HG03135 (cell line): ENCODE results near the gene FAM83G.
"Not testable (repeated sequence)": the region's sequence is repeated elsewhere in the genome, so short reads cannot be mapped to it uniquely, and the experiment has no call there.

Experiments used
- ATAC-seq: cut with Tn5 transposase; IDR thresholded peaks from one replicate; pipeline ENCODE4 v1.9.1; 2021; ENCODE audit warnings: mild to moderate bottlenecking, moderate library complexity; ENCODE audit not compliant: unreplicated experiment

Gene FAM83G

DNA sequence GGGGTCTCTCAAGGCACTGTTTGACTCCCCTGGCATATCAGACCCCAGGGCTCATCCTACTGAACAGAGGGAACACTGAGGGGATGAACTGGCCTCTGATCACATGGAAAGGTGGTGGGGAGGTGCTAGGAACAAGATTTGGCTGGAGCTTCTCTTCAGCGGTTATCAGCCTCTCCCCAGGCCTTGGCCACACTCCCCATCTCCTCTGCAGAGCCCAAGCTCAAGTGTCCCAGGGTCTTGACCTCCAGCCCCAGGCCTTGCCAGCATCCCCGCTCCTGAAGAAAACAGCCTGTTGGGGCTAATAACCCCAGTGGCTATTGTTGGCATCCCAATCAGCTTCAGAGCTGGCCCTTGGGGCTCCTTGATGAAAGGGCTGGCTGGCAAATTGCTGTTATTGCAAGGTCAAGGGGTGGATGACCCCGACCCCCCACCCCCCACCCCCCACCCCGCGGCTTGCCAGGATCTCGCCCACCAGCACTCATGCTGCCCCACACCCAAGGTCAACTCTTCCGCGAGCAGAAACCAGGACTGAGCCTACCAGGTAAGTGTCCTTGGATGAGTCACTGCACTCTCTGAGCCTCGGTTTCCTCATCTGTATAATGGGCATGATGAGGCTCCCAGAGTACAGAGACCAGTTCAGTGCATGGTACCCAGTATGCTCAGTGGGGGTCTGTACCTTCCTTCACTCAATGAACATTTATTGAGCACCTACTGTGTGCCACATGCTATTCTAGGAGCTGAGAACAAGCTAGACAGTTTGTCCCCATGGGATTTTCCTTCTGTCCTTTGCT lies 18.8 kb upstream of the FAM83G start:
- no peak for ATAC-seq

DNA sequence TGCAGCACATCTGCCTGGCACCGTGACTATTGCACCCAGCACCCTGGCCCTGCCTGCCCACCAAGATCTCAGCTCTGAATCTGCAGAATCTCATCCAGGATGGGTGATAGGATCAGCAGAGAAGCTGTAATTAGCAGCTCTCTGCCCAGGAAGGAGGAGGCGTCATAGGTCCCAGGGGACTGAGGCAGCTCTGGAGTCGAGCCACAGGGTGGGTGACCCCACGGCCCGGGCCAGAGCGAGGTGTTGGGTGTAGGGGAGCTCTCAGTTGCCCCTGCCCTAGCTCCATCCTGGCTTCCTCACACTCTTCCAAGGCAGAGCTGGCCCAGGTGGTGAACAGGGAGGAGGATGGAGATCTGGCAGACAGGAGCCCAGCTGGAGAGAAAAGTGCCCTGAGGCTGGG lies 18.2 kb upstream of the FAM83G start:
- ATAC-seq, result no peak

DNA sequence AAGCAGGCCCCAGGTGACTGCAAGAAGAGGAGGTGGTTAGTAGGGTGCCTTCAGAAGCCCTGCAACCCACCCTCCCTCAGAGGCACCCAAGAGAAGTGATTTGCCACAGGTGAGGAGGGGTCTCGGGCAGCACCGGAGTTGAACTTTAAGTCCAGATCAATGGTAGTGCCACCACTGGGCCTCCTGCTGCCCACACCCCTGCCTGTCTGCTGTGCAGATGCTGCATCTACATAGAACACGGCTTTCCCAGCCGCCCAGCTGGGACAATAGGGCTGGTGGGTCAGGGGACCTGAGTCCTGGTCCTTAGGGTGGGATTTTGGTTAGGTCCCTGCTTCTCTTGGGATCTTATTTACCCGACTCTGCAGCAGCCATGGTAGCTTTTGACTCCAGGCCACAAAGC lies 17.6 kb upstream of the FAM83G start:
- no peak for ATAC-seq

DNA sequence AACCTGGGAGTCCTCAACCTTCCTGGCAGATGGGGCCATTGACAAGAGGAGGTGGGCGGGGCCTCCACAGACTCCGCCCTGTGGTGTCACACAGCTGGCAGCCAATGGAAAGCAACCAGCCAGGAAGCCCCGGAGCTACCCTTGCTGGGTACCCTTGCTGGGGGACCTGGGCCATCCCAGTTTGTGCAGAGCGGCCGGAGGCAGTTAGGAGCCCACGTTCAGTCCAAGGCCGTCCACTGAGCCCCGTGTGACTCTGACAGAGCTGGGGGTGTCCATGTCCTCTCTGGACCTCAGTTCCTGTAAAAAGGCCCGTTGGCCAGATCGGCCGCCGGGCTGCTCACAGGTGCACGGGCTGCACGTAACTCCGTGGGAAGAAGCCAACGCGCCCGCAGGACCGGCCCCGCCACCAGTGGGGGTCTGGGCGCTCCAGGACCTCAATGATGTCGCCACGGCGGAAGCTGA lies 17.1 kb upstream of the FAM83G start:
- no peak for ATAC-seq

DNA sequence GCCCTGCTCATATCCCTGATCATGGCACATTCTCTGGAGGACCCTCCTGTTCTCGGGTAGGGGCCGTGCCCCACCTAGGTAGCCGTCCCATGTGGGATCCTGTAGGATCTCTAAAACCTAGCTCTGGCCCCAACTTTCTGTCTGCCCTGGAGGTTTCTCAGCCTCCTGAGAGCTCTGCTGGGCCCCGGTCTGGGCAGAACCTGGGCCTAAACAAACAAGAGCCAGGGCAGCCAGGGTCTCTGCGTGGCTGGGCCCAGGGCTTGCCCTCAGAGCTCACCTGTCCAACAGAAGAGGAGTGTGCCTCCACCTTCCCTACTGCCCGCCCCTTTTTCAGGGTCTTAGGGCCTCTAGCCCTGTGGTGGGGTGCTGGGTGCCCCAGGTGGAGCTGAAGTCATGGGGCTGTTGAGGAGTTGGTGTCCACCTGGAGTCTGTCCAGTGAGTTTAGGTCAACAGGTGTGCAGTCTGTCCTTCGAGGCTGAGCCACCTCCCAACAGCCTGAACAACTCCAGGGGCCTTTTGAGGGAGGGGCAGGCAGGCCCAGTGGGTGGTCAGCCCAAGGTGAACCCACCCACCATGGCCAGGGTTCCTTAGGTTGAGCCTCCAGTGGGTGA lies 16.6 kb upstream of the FAM83G start:
- ATAC-seq, result not testable (repeated sequence)

DNA sequence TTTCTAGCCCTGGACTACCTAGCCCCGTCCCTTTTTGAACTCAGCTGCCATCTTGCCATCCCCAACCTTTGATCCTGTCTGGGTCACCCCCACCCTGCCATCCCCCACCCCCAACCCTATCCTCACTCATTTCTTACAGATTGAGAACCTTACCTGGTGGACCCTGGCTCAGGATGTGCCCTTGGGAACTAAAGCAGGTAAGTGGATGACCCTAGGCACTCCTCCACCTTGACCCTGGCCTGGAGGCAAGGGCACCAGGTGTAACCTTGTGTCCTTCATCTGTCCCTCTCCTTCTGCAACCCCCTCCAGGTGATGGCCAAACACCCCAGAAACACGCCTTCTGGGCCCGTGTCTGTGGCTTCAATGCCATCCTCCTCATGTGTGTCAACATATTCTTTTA lies 15.5 kb upstream of the FAM83G start:
- no peak for ATAC-seq

DNA sequence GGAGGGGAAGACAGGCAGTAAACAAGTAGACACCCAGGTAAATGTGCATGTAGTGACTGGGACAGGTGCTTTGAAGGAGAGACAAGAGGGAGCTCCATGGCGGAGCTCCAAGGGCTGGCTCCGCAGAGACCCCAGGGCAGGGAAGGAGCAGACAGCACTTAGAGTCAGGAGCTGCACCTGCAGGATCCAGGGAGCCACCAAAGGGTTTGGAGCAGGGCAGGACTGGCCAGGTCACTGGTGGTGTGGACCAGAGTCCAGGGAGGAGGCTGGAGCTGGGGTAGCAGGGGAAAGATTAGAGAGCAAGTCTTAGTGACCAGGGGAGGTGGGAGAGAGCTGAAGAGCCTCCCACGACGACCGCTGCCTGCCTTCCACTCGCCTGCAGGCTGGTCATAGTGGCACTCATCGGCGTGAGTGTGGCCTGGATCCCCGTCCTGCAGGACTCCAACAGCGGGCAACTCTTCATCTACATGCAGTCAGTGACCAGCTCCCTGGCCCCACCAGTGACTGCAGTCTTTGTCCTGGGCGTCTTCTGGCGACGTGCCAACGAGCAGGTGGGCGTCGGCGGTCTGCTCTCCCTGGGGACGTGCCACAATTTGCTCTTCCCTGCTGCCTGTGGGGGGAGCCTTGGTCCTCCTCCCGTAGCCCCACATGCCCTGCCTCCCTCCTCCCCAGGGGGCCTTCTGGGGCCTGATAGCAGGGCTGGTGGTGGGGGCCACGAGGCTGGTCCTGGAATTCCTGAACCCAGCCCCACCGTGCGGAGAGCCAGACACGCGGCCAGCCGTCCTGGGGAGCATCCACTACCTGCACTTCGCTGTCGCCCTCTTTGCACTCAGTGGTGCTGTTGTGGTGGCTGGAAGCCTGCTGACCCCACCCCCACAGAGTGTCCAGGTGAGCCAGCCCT lies 14.7 kb upstream of the FAM83G start:
- ATAC-seq, result no peak

DNA sequence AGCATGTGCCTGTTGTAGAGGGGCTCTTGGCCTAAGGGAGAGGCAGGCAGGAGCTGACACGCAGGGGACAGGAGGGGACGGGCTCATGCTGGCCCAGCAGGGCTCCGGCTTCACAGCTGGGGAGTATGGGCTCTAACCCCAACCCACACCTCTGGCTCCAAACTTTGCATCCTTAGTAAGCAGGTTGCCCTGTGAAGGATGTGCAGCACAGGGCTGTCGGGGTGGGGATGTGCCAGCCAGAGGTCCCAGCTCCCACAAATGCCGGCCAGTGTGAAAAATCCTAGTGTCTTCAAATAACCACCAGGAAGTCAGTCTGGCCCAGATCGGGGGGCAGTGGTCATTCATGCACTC lies 14.0 kb upstream of the FAM83G start:
- no peak for ATAC-seq

DNA sequence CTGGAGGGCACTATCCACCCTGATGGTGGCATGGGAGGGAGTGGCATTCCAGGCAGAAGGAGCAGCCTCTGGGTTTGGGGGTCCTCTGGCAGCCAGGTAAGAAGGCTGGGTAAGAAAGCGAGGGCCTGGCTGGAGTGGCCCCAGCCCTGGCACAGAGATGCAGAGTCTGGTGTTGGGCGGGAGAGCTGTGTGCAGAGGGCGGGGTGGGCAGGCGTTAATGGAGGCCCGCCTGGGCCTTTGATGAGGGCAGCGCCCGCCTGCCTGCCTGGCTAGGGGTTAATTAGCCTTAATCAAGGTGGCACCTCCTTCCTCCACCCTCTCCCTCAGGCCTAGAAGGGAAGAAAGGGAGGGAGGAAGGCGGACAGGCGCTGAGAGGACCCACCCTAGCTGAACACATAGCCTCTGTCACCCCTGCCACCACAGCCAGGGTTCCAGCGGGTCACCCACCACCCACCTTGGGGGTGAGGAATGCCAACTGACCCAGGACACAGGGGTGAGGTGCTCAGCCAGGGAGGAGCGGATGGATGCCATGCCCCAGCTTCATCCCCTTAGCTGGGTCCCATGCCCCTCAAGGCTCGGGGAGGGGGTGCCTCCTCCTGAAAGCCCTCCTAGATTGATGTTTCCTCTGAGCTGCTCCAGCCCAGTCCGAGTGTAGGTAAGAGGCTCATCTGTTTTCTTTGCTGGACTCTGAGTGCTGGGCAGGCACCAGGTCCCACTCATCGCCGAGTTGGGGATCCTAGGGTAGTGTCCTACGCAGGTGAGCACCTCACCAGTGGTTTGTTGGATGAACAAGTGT lies 13.4 kb upstream of the FAM83G start:
- no peak for ATAC-seq

DNA sequence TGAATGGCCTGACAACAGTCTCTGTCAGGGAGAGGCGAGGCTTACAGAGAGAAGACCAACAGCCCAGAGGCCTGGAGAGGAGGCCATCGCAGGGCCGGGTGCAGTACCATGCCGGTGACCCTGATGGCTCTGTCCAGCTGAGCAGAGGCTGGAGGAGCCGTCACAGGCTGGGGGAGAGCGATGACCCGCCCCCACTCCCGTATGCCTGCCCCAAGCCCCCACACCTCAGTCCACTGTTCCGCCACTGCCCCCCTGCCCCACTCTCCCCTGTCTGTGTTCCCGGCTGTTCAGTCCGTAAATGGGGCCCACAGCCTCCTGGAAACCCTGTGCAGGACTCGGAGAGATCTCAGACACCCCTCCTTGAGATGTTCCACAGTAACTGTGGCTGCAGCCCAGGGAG lies 12.8 kb upstream of the FAM83G start:
- ATAC-seq, result no peak

DNA sequence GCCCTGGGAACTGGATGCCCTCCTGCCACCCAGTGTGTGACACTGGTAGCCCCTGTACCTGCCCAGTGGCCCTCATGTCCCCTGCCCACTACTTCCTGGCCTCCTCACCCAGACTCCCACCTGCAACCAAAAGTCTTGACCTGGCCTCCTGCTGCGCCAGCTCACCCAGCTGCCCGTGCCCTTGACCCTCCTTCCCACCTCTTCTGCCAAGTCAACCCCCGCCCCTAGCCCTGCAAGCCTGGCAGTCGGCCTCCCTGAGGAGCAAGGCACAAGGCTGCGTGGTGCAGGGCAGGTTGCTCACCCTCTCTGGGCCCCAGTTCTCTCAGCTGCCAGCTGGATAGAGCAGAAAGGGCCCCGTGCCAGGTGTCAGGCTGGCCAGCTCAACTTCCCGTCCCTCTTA lies 12.3 kb upstream of the FAM83G start:
- no peak for ATAC-seq

DNA sequence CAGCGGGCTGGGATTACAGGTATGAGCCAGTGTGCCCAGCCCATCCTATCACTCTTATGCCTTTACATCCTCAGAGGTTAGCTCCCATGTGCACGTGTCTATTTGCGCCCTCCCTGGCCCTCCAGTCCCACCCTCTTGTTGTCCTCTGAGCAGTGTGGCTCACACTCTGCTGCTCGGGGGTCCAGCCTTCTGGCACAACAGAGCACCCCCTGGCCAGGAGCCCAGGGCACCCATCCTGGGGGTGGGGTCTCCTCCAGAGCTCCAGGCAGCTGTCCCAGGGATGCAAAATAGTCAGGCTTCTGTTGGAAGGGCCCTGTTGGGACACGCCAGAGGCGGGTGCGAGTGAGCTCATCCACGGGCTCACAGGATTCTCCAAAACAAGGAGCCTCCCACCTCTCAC lies 11.7 kb upstream of the FAM83G start:
- no peak for ATAC-seq

DNA sequence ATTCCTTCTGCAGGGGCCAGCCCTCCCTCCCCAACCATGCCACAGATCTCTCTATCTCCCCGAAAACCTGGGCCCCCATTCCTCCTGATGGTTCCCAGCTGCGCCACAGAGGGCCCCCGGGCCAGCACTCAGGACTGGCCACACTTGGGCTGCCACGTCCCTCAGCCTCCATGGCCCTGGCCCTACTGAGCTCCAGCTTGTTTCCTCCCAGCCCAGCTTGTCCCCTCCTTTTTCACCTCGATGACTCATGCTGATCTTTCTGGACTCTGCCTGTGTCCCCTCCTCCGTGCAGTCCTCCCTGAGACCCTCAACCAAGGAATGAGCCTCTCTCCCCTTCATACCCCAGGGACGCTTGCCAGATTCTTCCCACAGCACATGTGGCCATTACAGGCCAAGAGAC lies 10.9 kb upstream of the FAM83G start:
- no peak for ATAC-seq

DNA sequence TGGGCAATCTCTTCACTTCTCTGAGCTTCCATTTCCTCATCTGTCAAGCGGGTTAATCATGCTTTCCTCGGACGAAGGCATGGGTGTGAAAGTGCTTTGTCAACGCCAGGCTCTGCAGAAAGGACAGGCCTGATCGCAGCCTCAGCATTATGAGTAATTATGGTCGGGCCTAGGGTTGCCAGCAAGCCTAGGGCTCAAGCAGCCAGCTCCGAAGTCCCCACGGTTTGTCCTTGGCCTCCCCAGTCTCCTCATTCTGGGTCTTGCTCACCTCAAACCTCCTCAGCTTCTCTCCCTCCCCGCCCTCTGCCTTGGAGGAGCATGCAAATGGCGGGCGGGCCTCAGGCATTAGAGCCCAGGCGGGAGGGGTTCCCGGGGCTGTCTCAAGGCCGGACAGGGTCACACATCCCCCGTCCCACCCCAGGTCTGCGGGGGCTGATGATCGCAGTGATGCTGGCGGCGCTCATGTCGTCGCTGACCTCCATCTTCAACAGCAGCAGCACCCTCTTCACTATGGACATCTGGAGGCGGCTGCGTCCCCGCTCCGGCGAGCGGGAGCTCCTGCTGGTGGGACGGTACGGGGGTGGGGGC lies 10.2 kb upstream of the FAM83G start:
- ATAC-seq, result no peak

DNA sequence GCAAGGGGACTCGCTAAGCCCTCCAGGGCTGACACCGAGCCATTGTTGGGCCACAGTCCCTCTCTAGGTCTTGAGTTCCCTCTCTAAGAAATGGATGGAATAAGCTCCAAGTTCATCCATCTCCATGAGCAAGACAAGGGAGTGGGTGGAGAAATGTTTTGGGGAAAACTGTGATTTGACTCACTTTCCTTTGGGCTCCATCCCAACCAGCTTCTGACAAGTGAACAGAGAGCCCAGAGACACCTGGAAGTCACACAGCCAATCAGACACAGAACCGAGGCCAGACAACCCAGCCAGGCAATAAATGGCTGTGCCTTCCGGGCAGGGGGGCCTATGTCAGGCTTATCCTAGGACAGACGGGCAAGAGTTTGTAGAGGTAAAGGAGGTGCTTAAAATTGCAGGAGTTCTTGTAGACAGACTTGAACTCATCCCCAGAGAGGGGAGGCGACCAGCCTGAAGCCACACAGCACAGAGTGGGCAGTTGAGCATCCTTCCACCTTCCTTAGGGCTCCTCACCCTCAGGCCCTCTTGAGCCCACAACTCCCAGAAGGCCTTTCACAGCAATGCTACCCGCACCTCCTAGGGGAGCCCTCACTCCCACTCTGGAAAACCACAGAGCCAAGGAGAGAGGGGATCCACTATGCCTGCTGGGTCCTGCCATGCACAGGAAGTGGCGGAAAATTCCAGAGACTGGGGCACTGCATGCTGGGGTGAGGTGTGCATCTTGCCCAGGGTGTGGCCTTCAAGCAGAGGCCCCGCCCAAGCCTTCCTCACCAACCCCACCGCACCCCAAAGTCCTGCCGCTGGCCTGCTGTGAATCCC lies 9.5 kb upstream of the FAM83G start:
- no peak for ATAC-seq

DNA sequence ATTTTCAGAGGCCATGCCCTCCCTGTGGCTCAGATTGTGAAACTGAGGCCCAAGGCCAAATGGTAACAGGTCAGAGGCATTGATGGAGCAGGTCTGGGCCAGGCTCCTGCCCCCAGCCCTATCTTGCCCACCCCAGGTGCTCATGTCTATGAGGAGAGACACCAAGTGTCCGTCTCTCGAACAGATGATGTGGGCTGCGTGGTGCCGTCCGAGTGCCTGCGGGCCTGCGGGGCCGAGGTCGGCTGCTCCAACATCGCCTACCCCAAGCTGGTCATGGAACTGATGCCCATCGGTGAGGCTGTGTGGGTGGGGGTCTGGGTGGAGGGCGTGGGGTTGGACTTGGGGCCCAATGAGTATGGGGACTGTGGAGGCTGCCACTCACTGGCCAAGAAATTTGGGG lies 8.7 kb upstream of the FAM83G start:
- no peak for ATAC-seq

DNA sequence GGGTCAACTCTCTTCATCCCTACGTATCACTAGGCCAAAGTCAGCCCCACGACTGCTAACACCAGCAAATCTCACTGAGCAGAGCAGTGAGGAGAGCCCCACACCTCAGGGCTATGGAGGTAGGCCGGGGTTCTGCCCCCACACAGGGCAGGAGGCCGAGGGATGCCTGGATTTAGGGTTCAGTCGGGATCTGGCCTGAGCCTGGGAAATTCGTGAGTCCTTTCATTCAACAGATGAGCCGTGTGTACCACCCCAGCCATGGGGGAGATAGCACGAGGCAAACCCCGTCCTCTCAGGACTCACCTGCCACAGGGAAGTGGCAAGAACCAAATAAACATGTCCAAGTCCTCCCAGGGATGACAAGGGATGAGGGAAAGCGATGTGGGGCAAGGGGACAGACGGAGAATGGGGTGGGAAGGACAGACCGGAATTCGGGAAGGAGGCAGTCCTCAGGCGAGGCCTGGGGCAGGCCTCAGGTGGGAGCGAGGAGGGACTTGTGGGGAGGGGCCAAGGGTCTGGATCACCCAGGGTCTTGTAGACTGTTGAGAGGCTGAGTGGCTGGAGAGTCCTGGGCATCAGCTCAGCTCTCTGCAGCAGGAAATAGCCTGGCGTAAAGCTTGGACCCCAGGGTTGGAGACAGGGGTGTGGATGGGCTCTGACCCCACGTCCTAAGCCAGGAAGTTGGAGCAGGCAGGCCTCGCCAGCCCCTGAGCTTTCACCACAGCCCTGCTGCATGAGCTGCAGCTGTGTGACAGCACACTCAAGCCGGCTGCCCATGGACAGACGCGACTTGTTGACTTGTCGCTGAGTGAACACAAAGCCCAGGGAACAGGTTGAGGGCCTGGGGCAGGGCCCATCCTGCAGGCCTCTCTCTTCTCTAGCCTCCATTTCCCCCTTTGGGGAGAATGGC lies 7.9 kb upstream of the FAM83G start:
- ATAC-seq, result no peak

DNA sequence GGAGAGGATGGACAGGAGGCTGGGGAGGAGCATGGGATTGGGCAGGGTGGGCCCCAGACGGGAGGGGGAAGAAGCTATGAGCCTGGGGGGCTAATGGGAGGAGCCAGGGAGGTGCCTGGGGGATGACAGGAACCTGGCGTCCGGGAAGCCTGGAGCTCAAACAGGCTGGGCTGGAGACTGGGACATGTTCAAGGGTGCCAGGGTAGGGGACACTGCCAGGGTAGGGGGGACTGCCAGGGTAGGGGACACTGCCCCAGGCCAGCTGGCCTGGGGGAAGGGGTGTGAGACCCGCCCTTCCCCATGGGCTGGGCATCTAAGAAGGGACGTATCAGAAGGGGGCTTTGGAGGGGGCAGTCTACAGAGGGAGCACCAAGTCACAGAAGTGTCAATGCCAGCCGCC lies 7.0 kb upstream of the FAM83G start:
- ATAC-seq, result no peak
